Mononuclear cell (primary cell): Measurements from ENCODE around the gene TRAPPC12. TPM values are rescaled to one million over a fixed set of nuclear protein-coding genes. Genes with fewer than 3 reads are reported as not detected.
"Not testable (repeated sequence)": the region's sequence is repeated elsewhere in the genome, so short reads cannot be mapped to it uniquely, and the experiment has no call there.

Source experiments
- H3K27me3 ChIP-seq: 2 replicates; pipeline ENCODE4 v1.6.0; 2011; ENCODE audit warnings: low read length, control low read depth; ENCODE audit not compliant: insufficient read depth
- H3K4me1 ChIP-seq: 2 replicates; pipeline ENCODE4 v1.5.1; 2011; ENCODE audit warnings: mild to moderate bottlenecking, low read length, control low read depth; ENCODE audit not compliant: insufficient read depth
- H3K4me3 ChIP-seq: 2 replicates; pipeline ENCODE4 v1.5.1; 2011; ENCODE audit warnings: mild to moderate bottlenecking, low read length, moderate library complexity
- H3K9me3 ChIP-seq: 2 replicates; pipeline ENCODE4 v1.5.1; 2011; ENCODE audit warnings: low read depth, mild to moderate bottlenecking, control low read depth, low read length
- total RNA-seq: library from RNA; depleted of rRNA; stranded (reverse); fragments of >200 nt; gene quantifications from one replicate; pipeline ENCODE4 v1.2.3, GENCODE V29; 2012

TRAPPC12 gene
- total RNA-seq, 1 donor: 18.3 TPM

- H3K9me3 ChIP-seq: no peaks in the 10 kb centered on the region
- no peak overlapping the region for H3K4me3 ChIP-seq
- no peaks in the 10 kb centered on the region for H3K4me1 ChIP-seq
- H3K27me3 ChIP-seq: no peaks in the 10 kb centered on the region
Observed at GRCh38 chr2:3430740-3431490, 51.4 kb downstream of the TRAPPC12 start.

GRCh38 chr2:3432067-3432466 lies 52.6 kb downstream of the TRAPPC12 start:
- H3K27me3 ChIP-seq: no peaks in the 10 kb centered on the region
- no peaks in the 10 kb centered on the region for H3K9me3 ChIP-seq
- no peaks in the 10 kb centered on the region for H3K4me1 ChIP-seq
- H3K4me3 ChIP-seq: no peak overlapping the region

DNA sequence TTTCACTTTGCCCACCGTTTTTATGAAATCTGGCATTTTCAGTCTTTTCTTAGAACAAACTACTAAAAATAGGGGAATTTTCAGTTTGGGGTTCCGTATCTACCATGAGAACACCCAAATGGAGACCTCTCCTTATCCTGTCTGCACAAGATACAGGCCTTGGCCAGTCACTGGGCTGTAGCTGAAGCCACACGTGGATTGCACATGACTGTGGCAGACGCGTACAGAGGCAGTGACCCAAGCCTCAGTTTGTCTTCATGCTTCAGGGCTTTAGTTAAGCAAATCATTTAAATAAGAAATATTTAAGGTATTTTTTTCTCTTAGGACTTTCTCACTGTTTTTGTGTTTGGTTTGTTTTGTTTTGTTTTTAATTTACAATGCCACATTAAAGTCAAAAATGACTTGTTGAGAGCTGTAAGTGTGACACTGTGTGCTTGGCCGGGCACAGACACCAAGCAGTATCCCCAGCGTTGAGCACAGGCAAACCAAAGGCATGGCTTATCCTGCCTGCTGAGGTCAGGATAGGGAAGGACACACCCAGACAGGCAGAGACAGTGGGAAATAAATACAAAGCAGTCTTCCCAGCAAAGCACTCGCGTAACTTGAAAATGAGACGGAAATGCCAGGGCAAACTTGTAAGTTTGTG lies 53.3 kb downstream of the TRAPPC12 start:
- Histone ChIP-seq H3K4me1 (no peaks in the 10 kb centered on the region), H3K4me3 (no peak overlapping the region), H3K27me3 (no peaks in the 10 kb centered on the region), H3K9me3 (no peaks in the 10 kb centered on the region)

- Histone ChIP-seq H3K27me3 (no peaks in the 10 kb centered on the region), H3K4me3 (no peak overlapping the region), H3K9me3 (no peaks in the 10 kb centered on the region), H3K4me1 (no peaks in the 10 kb centered on the region)
Observed at GRCh38 chr2:3433339-3433699, 53.8 kb downstream of the TRAPPC12 start.

DNA sequence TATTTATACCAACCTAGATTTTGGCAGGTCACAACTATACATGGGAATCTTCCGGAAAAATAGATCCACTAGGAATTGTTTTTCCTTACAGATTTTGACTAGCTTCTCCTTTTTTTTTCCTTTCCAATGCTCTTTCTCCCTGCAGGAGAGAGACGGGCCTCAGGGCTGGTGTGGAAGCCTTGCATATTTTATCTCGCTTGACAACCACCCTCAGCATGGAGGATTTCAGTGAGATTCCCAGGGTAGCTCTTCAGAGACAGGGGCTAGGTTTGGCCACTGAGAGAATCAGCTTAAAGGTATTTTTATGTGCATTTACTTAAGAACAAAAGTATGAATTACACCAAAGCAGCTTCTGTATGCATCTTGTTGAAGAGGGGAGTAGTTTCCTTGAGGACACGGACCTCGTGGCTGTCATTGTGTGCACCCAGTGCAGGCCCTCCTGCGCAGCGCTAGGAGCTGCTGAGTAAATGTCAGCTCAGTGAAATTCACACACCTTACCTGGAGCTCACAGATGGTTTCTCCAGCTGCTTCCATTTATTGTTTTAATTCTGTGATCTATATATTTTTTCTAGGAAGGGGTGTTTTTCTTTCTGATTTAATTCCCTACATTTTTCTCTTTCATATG lies 54.4 kb downstream of the TRAPPC12 start:
- no peaks in the 10 kb centered on the region for H3K27me3 ChIP-seq

DNA sequence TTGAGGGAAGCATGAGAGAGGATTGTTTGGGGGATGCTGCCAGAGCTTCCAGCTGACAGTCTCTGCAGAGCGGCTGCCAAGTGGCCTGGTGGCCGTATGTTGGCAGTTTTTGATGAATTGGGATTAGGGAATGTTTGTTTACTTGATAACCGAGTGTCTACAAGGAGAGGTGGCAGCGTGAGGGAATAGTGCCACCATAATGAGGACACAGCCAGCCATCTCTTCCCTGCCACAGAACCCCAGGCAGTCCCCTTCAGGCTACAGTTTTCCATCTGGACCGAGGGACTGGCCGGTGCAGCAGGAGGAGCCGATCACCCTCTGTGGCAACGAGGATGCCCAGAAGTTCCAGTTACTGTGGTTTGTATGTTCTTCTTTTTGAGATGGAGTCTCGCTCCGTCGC lies 55.2 kb downstream of the TRAPPC12 start:
- Histone ChIP-seq H3K4me1 (no peaks in the 10 kb centered on the region), H3K9me3 (no peaks in the 10 kb centered on the region), H3K4me3 (no peak overlapping the region), H3K27me3 (no peaks in the 10 kb centered on the region)

More for the DNA sequence above, 54.4 kb downstream of the TRAPPC12 start:
- Histone ChIP-seq H3K4me3 (no peak overlapping the region), H3K9me3 (no peaks in the 10 kb centered on the region), H3K4me1 (no peaks in the 10 kb centered on the region)

GRCh38 chr2:3435445-3435844 lies 56.0 kb downstream of the TRAPPC12 start:
- no peak overlapping the region for H3K4me3 ChIP-seq
- H3K27me3 ChIP-seq: no peaks in the 10 kb centered on the region
- no peaks in the 10 kb centered on the region for H3K9me3 ChIP-seq
- no peaks in the 10 kb centered on the region for H3K4me1 ChIP-seq

DNA sequence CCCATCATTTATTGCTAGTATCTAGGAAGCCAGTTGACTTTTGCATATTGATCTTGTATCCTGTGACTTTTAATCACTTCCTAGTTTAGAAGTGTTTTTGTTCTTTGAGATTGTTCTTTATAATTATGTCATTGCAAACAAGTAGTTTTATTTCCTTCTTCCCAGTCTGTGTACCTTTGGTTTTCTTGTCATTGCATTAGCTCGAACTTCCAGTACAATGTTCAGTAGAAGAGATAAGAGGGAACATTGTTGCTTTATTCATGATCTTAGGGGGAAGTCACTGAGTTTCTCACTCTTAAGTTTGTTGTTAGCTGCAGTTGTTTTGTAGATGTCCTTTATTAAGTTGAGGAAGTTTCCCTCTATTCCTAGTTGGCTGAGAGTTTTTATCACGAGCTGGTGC lies 61.0 kb downstream of the TRAPPC12 start:
- Histone ChIP-seq H3K4me1 (no peaks in the 10 kb centered on the region), H3K4me3 (no peak overlapping the region), H3K27me3 (no peaks in the 10 kb centered on the region), H3K9me3 (no peaks in the 10 kb centered on the region)

GRCh38 chr2:3441465-3441864 lies 62.0 kb downstream of the TRAPPC12 start:
- Histone ChIP-seq H3K4me1 (no peaks in the 10 kb centered on the region), H3K27me3 (no peaks in the 10 kb centered on the region), H3K4me3 (no peak overlapping the region), H3K9me3 (no peaks in the 10 kb centered on the region)

DNA sequence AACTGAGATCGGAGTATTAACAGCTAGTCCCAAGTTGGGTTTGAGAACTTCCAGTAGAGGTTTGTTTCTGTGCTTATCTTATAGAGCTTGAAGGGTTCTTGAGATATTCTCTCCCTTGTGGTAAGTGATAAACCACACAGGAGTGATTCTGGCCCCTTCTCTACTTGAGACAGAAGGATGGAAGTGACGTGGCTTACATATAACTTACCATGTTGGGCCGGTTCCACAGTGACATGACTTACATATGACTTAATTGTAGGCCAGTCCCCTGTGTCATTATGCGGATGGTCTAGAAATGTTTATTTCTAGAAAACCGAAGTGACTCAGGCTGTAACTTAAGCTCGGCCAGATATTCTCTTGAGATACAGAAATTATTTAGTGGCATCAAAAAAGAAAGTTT lies 62.7 kb downstream of the TRAPPC12 start:
- H3K9me3 ChIP-seq: no peaks in the 10 kb centered on the region
- H3K27me3 ChIP-seq: no peaks in the 10 kb centered on the region
- H3K4me3 ChIP-seq: no peak overlapping the region
- H3K4me1 ChIP-seq: no peaks in the 10 kb centered on the region

DNA sequence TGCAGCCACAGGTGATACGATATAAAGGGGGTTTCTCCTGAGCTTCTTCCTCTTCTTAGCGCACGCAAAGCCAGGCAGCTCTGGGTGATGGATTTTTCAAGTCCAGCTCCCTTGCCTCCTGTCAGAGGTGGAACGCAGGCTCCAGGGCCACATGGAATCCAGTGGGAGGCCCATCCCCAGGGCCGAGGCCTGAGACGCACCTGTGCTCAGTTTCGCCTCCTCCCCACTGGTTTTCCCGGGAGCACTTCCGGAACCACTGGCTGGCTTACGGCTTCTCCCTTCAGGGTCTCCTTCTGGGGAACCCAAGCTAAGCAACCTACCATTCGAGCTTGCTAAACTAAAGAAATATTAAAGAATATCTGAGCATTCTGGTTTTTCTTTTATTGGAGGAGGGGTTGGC lies 63.6 kb downstream of the TRAPPC12 start:
- Histone ChIP-seq H3K4me1 (no peaks in the 10 kb centered on the region), H3K4me3 (no peak overlapping the region), H3K9me3 (no peaks in the 10 kb centered on the region), H3K27me3 (no peaks in the 10 kb centered on the region)

DNA sequence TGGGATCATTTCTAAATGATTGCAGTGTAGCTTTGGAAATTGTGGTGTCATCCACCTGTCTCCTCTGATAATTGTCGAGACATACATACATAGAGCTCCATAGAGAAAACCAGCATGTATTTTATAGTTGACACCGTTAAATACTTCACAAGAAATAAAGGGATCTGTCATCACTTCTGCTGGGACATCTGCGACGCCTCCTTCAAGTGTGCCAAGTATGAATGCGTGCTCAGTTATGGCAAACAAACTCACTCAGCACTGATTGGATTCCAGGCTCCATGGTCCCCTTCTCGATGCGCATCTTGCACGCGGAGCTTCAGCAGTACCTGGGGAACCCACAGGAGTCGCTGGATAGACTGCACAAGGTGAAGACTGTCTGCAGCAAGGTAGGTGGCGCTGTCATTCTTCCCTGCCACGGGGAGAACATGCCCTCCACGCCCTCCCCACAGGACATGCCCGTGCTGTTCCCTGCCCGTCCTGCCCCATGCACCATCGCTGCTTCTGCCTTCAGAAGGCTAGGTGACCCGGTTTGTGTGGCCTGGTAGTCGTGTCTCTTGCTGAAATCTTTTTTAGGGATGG lies 64.1 kb downstream of the TRAPPC12 start:
- Histone ChIP-seq H3K4me3 (no peak overlapping the region), H3K4me1 (no peaks in the 10 kb centered on the region), H3K27me3 (no peaks in the 10 kb centered on the region), H3K9me3 (no peaks in the 10 kb centered on the region)

GRCh38 chr2:3445891-3446290 lies 66.4 kb downstream of the TRAPPC12 start:
- H3K4me3 ChIP-seq: no peak overlapping the region
- no peaks in the 10 kb centered on the region for H3K4me1 ChIP-seq
- H3K9me3 ChIP-seq: no peaks in the 10 kb centered on the region
- no peaks in the 10 kb centered on the region for H3K27me3 ChIP-seq

- H3K4me3 ChIP-seq: no peak overlapping the region
- no peaks in the 10 kb centered on the region for H3K4me1 ChIP-seq
- no peaks in the 10 kb centered on the region for H3K27me3 ChIP-seq
- no peaks in the 10 kb centered on the region for H3K9me3 ChIP-seq
Observed at GRCh38 chr2:3446381-3446780, 66.9 kb downstream of the TRAPPC12 start.

- not testable (repeated sequence) for H3K4me3 ChIP-seq, H3K4me1 ChIP-seq, H3K9me3 ChIP-seq, H3K27me3 ChIP-seq
Observed at GRCh38 chr2:3447186-3447585, 67.7 kb downstream of the TRAPPC12 start.
